GM23248 (cell line): ENCODE results near the gene MBD4. TPM values are rescaled to one million over a fixed set of nuclear protein-coding genes. Genes with fewer than 3 reads are reported as not detected.
A peak's percentile ranks its signal among the peaks of the same experiment; 100 is the strongest.

Source experiments
- DNase-seq: peaks from one replicate; pipeline ENCODE4 v3.0.0-alpha.2; 2015
- H2AFZ ChIP-seq: fragments of 200-600 bp; sonication (generic); 2 replicates; pipeline ENCODE4 v1.6.1; 2016; ENCODE audit warnings: antibody characterized with exemption
- H3F3A ChIP-seq: fragments of 200-600 bp; sonication (generic); 2 replicates; pipeline ENCODE4 v1.6.1; 2016; ENCODE audit warnings: mild to moderate bottlenecking, antibody characterized with exemption, mixed run types; ENCODE audit not compliant: insufficient read depth
- H3K27ac ChIP-seq: fragments of 200-600 bp; sonication (generic); 2 replicates; pipeline ENCODE4 v1.5.1; 2016; ENCODE audit warnings: mild to moderate bottlenecking
- H3K27me3 ChIP-seq: fragments of 200-600 bp; sonication (generic); replicated peaks from 2 replicates; pipeline ENCODE4 v1.6.1; 2016; ENCODE audit warnings: mild to moderate bottlenecking; ENCODE audit not compliant: insufficient read depth
- H3K36me3 ChIP-seq: fragments of 200-600 bp; sonication (generic); 2 replicates; pipeline ENCODE4 v1.6.1; 2016; ENCODE audit warnings: low read depth, mild to moderate bottlenecking
- H3K4me1 ChIP-seq: fragments of 200-600 bp; sonication (generic); 2 replicates; pipeline ENCODE4 v1.6.1; 2016; ENCODE audit warnings: mild to moderate bottlenecking; ENCODE audit not compliant: insufficient read depth
- H3K4me2 ChIP-seq: fragments of 200-600 bp; sonication (generic); one replicate; pipeline ENCODE4 v1.6.1; 2016; ENCODE audit warnings: mild to moderate bottlenecking; ENCODE audit not compliant: unreplicated experiment
- H3K4me3 ChIP-seq: fragments of 200-600 bp; sonication (generic); 2 replicates; pipeline ENCODE4 v1.5.1; 2016; ENCODE audit warnings: mild to moderate bottlenecking
- H3K79me2 ChIP-seq: fragments of 200-600 bp; sonication (generic); 2 replicates; pipeline ENCODE4 v1.6.1; 2016; ENCODE audit warnings: mild to moderate bottlenecking; ENCODE audit not compliant: insufficient read depth
- H3K9ac ChIP-seq: fragments of 200-600 bp; sonication (generic); 2 replicates; pipeline ENCODE4 v1.6.1; 2016; ENCODE audit warnings: mild to moderate bottlenecking
- H3K9me2 ChIP-seq: fragments of 200-600 bp; sonication (generic); 2 replicates; pipeline ENCODE4 v1.6.1; 2016; ENCODE audit warnings: mixed run types, mild to moderate bottlenecking, moderate library complexity; ENCODE audit not compliant: insufficient read depth
- H3K9me3 ChIP-seq: fragments of 200-600 bp; sonication (generic); one replicate; pipeline ENCODE4 v1.6.1; 2017; ENCODE audit warnings: low read depth
- H4K20me1 ChIP-seq: fragments of 200-600 bp; sonication (generic); 2 replicates; pipeline ENCODE4 v1.6.0; 2016; ENCODE audit not compliant: insufficient read depth
- EZH2 ChIP-seq: fragments of 200-600 bp; sonication (generic); IDR thresholded peaks from 2 replicates; pipeline ENCODE4 v1.6.1; 2018; ENCODE audit warnings: antibody characterized with exemption, mild to moderate bottlenecking; ENCODE audit not compliant: insufficient read depth, poor library complexity, severe bottlenecking
- EZH2phosphoT487 ChIP-seq: fragments of 200-600 bp; sonication (generic); IDR thresholded peaks from 2 replicates; pipeline ENCODE4 v1.6.1; 2018; ENCODE audit warnings: antibody characterized with exemption, moderate library complexity, mild to moderate bottlenecking, low read depth; ENCODE audit not compliant: insufficient read depth
- WGBS, 2 experiments: methylation state at CpG; one replicate each; pipeline ENCODE4 v1.1.6; 2015 to 2017; ENCODE audit warnings: low lambda C conversion rate in 2 of 2, low coverage in 1 of 2; ENCODE audit errors: missing lambda C conversion rate in 2 of 2; 5-methylcytosine and 5-hydroxymethylcytosine counted together
- in situ Hi-C: fragments of 300-500 bp; cut with MboI; formaldehyde crosslinking; loops from 2 replicates; pipeline ENCODE4 v1.15.0; 2020
- polyA plus RNA-seq: library from polyadenylated mRNA; unstranded; fragments of >200 nt; fragmentation: Nextera tagmentation; extraction: Ambion mirVana; gene quantifications from 2 replicates; pipeline ENCODE4 v1.2.1, GENCODE V29; 2016
- total RNA-seq: library from RNA; depleted of rRNA; stranded (reverse); fragments of >200 nt; shearing (Covaris generic); gene quantifications from 2 replicates; pipeline ENCODE4 v1.2.3, GENCODE V29; 2014

Gene MBD4
- total and polyA plus RNA-seq, 2 experiments from 2014 or later, result 27.2 to 36.8 TPM

DNA sequence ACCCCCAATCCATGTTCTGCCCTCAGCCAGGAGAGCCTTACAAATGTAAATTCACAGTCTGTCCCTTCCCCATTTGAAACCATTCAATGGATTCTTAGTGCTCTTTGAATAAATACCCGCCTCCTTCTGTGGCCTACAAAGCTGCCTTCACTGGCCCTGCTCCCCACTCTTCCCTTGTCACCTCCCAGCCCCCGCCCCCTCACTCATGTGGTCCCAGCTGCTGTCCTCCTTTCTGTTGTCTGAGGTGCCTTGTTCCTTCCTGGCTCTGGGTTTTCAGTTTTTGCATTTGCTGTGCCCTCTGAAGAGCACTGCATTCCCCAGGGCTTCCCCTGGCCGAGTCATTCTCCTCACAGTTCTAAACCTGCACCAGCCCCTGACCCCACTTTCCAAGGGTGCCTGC, 14.5 kb downstream of the MBD4 start:
- no peak overlapping the region for H3K9ac ChIP-seq
- H3K36me3 ChIP-seq, result no peaks in the 10 kb centered on the region
- no peaks in the 10 kb centered on the region for H3K79me2 ChIP-seq
- H3F3A ChIP-seq, result peaks cover 16% of the 10 kb centered on the region
- in situ Hi-C loops, result no loop called here
- no peak overlapping the region for H3K27ac ChIP-seq
- TF ChIP-seq EZH2, result no peak
- TF ChIP-seq EZH2phosphoT487, result no peak
- no peaks in the 10 kb centered on the region for H3K27me3 ChIP-seq
- no peak for DNase-seq
- 50 to 72% methylated on average over 2 to 3 of the region's 3 CpGs for WGBS, 2 experiments
- H3K4me3 ChIP-seq, result no peak overlapping the region
- no peaks in the 10 kb centered on the region for H3K9me3 ChIP-seq
- H2AFZ ChIP-seq, result no peak overlapping the region
- no peak overlapping the region for H3K4me2 ChIP-seq
- no peaks in the 10 kb centered on the region for H4K20me1 ChIP-seq
- H3K9me2 ChIP-seq, result no peaks in the 10 kb centered on the region
- no peaks in the 10 kb centered on the region for H3K4me1 ChIP-seq

DNA sequence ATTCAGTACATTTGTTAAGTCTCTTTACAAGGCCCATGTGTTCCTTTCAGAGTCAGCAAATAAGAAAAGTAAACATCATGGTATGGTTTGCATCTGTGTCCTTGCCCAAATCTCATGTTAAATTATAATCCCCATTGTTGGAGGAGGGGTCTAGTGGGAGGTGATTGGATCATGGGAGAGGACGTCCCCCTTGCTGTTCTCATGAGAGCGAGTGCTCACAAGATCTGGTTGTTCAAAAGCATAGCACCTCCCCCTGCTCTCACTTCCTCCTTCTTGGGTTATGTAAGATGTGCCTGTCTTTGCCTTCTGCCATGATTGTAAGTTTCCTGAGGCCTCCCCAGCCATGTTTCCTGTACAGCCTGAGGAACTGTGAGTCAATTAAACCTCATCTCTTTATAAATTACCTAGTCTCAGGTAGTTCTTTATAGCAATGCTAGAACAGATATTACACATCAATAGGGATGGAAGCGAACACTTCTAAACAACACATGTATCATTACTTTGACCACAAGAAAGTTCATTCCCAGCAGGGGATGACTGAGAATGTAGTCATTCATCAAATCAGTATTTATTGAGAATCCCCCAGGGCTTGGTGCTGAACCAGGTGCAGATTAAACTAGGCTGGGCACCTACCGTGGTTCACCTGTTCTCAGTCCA, 15.4 kb downstream of the MBD4 start:
- 65 to 71% methylated on average over 4 of the region's 4 CpGs for WGBS, 2 experiments
- peaks cover 7% of the 10 kb centered on the region for H3F3A ChIP-seq
- no peaks in the 10 kb centered on the region for H3K27me3 ChIP-seq
- H3K36me3 ChIP-seq, result no peaks in the 10 kb centered on the region
- H3K4me3 ChIP-seq, result no peak overlapping the region
- no peaks in the 10 kb centered on the region for H3K79me2 ChIP-seq
- H3K9ac ChIP-seq, result no peak overlapping the region
- peak overlapping the region; percentile 52; the same call in 1 of the 2 replicates for H2AFZ ChIP-seq
- DNase-seq, result no peak
- no peak overlapping the region for H3K27ac ChIP-seq
- in situ Hi-C loops, result no loop called here
- no peaks in the 10 kb centered on the region for H3K9me3 ChIP-seq
- no peaks in the 10 kb centered on the region for H3K4me1 ChIP-seq
- H3K4me2 ChIP-seq, result no peak overlapping the region
- TF ChIP-seq EZH2phosphoT487, result no peak
- TF ChIP-seq EZH2, result no peak
- no peaks in the 10 kb centered on the region for H4K20me1 ChIP-seq
- H3K9me2 ChIP-seq, result no peaks in the 10 kb centered on the region

DNA sequence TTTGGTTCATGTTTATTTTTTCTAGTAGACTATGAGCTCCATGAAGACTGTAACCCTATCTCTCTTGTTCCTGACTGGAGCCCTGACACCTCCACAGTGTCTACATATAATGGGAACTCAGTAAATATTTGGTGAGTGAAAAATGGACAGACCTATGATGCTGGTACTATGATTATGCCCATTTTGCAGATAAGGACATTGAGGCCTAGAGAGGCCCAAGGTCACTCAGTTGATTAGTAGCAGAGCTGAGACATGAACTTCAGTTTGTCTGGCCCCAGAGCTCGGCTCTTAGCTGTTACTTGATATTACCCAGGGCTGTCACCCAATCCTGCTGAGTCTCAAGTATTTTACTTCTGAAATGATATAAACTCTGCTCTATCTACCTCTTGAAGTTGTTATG, 16.9 kb downstream of the MBD4 start:
- Histone ChIP-seq H3K36me3 (no peaks in the 10 kb centered on the region), H4K20me1 (no peaks in the 10 kb centered on the region), H3K27ac (no peak overlapping the region), H3K4me2 (no peak overlapping the region), H3K27me3 (no peaks in the 10 kb centered on the region), H3K9ac (no peak overlapping the region), H2AFZ (no peak overlapping the region), H3F3A (no peaks in the 10 kb centered on the region), H3K4me3 (no peak overlapping the region), H3K9me3 (no peaks in the 10 kb centered on the region), H3K79me2 (no peaks in the 10 kb centered on the region), H3K9me2 (no peaks in the 10 kb centered on the region), H3K4me1 (no peaks in the 10 kb centered on the region)
- WGBS, 2 experiments, result 87 to 88% methylated on average over 1 of the region's 1 CpG
- TF ChIP-seq EZH2phosphoT487, result no peak
- TF ChIP-seq EZH2, result no peak
- in situ Hi-C loops, result no loop called here
- no peak for DNase-seq

DNA sequence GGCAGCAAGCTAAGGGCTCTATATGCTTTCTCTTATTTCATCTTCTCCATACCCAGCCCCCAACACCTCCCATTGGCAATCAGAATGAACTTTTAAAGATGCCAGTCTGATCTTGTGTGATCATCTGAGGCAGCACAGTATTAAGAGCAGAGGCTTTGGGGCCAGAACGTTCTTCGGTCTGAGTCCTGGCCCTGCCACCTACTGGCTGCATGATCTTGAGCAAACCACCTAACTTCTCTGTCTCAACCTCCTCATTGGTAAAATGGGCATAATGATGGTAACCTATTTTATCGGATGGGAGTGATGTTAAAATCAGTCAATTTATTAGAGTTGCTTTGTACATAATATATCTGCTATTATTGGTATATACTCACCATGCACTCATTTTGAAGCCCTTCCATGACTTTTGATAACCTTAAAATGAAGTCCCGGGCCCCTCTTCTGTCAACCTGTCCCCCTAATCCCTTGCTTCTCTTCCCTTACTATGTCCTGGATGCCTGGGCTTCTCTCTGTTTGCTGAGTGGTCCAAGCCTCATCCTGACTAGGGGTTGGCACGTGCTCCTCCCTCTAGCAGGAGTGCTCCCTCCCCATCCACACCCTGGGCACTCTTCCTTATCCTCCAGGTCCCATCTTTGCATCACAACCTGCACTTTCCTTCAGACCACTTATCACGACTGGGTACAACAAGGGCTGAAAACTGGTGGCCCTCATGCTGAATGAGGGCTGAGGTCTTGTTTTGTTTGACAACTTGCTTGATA, 17.6 kb downstream of the MBD4 start:
- Histone ChIP-seq H3K79me2 (no peaks in the 10 kb centered on the region), H4K20me1 (no peaks in the 10 kb centered on the region), H3K4me2 (no peak overlapping the region), H3K9me3 (no peaks in the 10 kb centered on the region), H3K27me3 (no peaks in the 10 kb centered on the region), H3K9me2 (no peaks in the 10 kb centered on the region), H3K4me3 (no peak overlapping the region), H3K4me1 (no peaks in the 10 kb centered on the region), H3K9ac (no peak overlapping the region), H3K36me3 (no peaks in the 10 kb centered on the region), H3F3A (no peaks in the 10 kb centered on the region), H3K27ac (no peak overlapping the region), H2AFZ (no peak overlapping the region)
- peak; percentile 26 for DNase-seq
- in situ Hi-C loops, result no loop called here
- 46 to 47% methylated on average over 6 of the region's 6 CpGs for WGBS, 2 experiments
- TF ChIP-seq EZH2phosphoT487, result no peak
- no peak for TF ChIP-seq EZH2
